ENCODE data around the gene CHSY1. TPM values are rescaled to one million over a fixed set of nuclear protein-coding genes. Genes with fewer than 3 reads are reported as not detected.

The CHSY1 gene
- total RNA-seq, 6 experiments from 2014 or later: 4.9 to 12.6 (median 7.2) TPM

GRCh38 chr15:101243420-101243819, 8.4 kb downstream of the CHSY1 start:
- Histone ChIP-seq H3K4me3 (no peak overlapping the region), H3K36me3 (no peaks in the 10 kb centered on the region), H3K27ac (no peak overlapping the region), H3K4me1 (peaks cover 0 to 5% (median 1%) of the 10 kb centered on the region in 4 donors), H3K27me3 (no peaks in the 10 kb centered on the region), H3K9me3 (no peaks in the 10 kb centered on the region)
- no peak for ATAC-seq
- WGBS (ENCODE audit: insufficient coverage, low coverage, low lambda C conversion rate, missing lambda C conversion rate): 88% methylated on average over 9 of the region's 9 CpGs
- intact Hi-C loops (cut with DNase I): no loop called here
- no peak for DNase-seq
- TF ChIP-seq POLR2A (IDR thresholded peaks at IDR 0.05) (no peak), CTCF (IDR thresholded peaks at IDR 0.05) (no peak)

- H3K27ac ChIP-seq: no peak overlapping the region
- no peak overlapping the region for H3K4me3 ChIP-seq
- intact Hi-C loops (cut with DNase I): no loop called here
- H3K9me3 ChIP-seq: no peaks in the 10 kb centered on the region
- DNase-seq (no peak), ATAC-seq (no peak)
- H3K36me3 ChIP-seq: no peaks in the 10 kb centered on the region
- no peaks in the 10 kb centered on the region for H3K27me3 ChIP-seq
- H3K4me1 ChIP-seq: peaks cover 0 to 5% (median 1%) of the 10 kb centered on the region in 4 donors
- 65% methylated on average over 4 of the region's 6 CpGs for WGBS (ENCODE audit: insufficient coverage, low coverage, low lambda C conversion rate, missing lambda C conversion rate)
- TF ChIP-seq POLR2A (IDR thresholded peaks at IDR 0.05) (no peak), CTCF (IDR thresholded peaks at IDR 0.05) (no peak)
These were observed 8.9 kb downstream of the CHSY1 start for GRCh38 chr15:101242999-101243336.

- ATAC-seq (peak; percentile 57 to 76 (median 65)), DNase-seq (no peak)
- Histone ChIP-seq H3K4me3 (no peak overlapping the region), H3K27me3 (no peaks in the 10 kb centered on the region), H3K27ac (no peak overlapping the region), H3K36me3 (no peaks in the 10 kb centered on the region), H3K9me3 (no peaks in the 10 kb centered on the region), H3K4me1 (peaks cover 0 to 5% (median 1%) of the 10 kb centered on the region in 4 donors)
- intact Hi-C loops (cut with DNase I): no loop called here
- 59% methylated on average over 6 of the region's 12 CpGs for WGBS (ENCODE audit: insufficient coverage, low coverage, low lambda C conversion rate, missing lambda C conversion rate)
- no peak for TF ChIP-seq CTCF (IDR thresholded peaks at IDR 0.05)
- no peak for TF ChIP-seq POLR2A (IDR thresholded peaks at IDR 0.05)
These were observed 9.5 kb downstream of the CHSY1 start for GRCh38 chr15:101242160-101242998.

GRCh38 chr15:101240358-101240757, 11.5 kb downstream of the CHSY1 start:
- no peak overlapping the region for H3K27ac ChIP-seq
- WGBS (ENCODE audit: insufficient coverage, low coverage, low lambda C conversion rate, missing lambda C conversion rate): 40% methylated on average over 5 of the region's 5 CpGs

More at GRCh38 chr15:101240358-101240757, 11.5 kb downstream of the CHSY1 start:
- no peak for TF ChIP-seq CTCF (IDR thresholded peaks at IDR 0.05)
- TF ChIP-seq POLR2A (IDR thresholded peaks at IDR 0.05): no peak
- H3K27me3 ChIP-seq: no peaks in the 10 kb centered on the region
- DNase-seq (no peak), ATAC-seq (peak in 1 of 4 donors; percentile 32)
- H3K36me3 ChIP-seq: no peaks in the 10 kb centered on the region
- H3K9me3 ChIP-seq: no peaks in the 10 kb centered on the region
- intact Hi-C loops (cut with DNase I): no loop called here
- H3K4me3 ChIP-seq: no peak overlapping the region
- H3K4me1 ChIP-seq: peaks cover 0 to 5% (median 1%) of the 10 kb centered on the region in 4 donors

All from right lobe of liver (tissue), 6 donors.